OCI-LY1 (cell line): ENCODE measurements around the gene USP13.

Experiments
- CTCF ChIP-seq: fragments of 200-600 bp; sonication (generic), shearing (Covaris generic); IDR thresholded peaks from 2 replicates; pipeline ENCODE4 v1.5.1; 2017; ENCODE audit warnings: mild to moderate bottlenecking, antibody characterized with exemption, low read length, moderate library complexity, mixed read lengths
- EZH2 ChIP-seq: fragments of 200-600 bp; sonication (generic), shearing (Covaris generic); IDR thresholded peaks from 2 replicates; pipeline ENCODE4 v1.8.0; 2017; ENCODE audit warnings: borderline replicate concordance, mixed run types, mild to moderate bottlenecking, antibody characterized with exemption, low read length, moderate library complexity, mixed read lengths

- TF ChIP-seq CTCF (no peak), EZH2 (no peak)
Measured at GRCh38 chr3:179809639-179810038, 156.8 kb downstream of the USP13 start.
